ENCODE data around the gene TSPO2.

The TSPO2 gene

DNA sequence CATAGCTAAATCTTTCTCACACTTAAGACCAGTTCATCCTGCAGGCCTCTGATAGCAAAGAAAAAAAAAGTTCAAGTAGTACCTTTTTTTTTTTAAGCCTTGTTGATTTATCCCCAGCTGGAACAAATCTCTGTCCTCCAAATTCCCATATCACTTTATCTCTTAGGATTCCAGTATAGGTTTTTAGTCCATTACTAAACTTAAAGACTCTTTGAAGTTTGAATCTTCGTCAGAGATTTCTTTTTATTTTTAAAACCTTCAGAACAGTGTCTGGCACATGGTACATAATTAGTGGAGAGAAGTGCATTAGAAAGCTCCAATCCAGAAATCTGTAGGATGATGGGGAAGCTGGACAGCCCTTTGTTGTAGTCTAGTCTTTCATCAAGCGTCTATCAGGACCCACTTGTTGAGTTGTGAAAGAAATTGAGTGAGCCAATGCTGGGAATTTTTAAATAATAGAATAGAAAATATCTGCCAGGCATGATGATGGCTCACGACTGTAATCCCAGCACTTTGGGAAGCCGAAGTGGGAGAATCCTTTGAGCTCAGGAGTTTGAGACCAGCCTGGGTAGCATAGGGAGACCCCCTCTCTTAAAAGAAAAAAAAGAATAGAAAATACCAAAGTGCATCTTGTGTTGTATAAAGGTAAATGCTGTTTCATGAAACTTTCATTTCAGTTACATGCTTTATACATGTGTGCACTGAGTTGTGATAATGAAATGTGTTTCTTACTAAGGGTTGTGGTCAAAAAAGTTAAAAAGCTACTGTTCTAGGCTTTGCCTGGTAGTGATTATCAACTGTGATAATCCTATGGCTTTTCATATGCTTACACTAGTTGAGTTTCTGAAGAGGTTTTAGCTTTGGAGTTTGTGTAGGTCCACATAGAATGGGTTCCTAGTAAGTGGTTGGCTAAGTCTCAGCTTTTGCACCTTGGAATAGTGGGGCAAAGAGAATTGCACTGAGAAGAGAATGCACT is 33.7 kb downstream of the TSPO2 start:
- DNase-seq (ENCODE audit: low spot score): no peak

DNA sequence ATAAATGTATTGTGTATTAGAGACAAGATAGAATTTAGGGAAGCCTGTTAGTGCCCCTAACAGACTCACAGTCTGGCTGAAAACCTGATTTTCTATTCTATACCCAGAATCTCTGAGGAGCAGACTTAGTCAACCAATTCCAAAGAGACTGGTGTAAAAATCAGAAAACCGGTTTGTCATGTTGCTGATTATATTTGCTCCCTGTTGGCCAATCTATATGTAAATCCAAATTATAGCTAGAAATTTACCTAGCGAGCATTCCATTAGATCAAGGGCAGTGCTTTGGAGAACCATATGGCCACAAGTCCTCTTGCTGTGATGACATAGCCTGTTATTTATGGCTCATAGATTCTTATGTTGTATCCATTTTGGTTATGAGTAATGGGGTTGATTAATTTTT is 35.3 kb downstream of the TSPO2 start:
- DNase-seq (ENCODE audit: low spot score): no peak

DNA sequence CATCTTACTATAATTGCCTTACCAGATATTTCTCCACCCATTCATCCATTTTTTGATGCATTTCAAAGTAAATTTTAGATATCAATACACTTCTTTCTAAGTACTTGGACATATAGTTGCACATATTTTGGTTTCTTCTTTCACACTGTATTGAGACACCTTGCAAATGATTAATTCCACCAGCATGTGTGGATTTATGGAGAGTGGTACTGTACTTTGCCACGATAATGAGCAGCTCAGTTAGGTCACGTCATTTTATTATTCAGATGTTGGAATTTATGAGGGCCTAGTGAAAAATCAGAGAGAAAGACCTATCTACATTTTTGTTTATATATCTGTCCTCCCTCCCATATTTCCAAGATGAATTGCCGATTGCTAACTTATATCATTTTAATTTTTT is 35.8 kb downstream of the TSPO2 start:
- no peak for DNase-seq (ENCODE audit: low spot score)

DNA sequence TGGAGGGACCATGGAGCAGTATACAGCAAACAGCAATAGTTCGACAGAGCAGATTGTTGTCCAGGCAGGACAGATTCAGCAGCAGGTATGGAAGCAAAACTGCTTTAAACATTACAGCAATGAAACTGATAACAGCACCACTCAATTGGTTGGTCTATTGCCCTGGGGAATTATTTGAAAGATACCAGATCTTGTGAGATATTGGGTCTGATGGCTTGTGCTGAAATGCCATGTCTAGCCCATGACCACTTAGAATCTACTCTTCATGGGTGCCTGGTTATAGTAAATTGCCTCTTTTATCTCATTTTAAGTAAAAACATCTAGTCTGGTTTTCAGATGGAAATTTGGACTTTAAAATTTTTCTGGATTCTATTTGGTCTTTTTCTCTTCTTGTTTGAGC is 36.8 kb downstream of the TSPO2 start:
- no peak for DNase-seq (ENCODE audit: low spot score)

DNA sequence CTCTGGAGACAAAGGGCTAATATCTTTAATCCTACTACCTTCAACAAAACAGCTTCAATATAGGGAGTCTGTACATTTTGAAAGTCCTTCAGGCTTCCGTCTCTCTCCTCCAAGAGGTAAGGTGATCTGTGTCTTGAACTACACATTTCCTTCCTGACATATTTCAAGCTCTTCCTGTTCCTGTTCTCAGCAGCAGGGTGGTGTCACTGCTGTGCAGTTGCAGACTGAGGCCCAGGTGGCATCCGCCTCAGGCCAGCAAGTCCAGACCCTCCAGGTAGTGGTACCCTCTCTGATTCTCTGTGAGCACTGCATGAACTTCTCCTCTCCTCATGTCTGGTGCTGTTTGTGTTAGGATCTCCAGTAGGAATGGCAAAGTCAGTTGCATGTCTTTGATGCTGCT is 38.4 kb downstream of the TSPO2 start:
- DNase-seq (ENCODE audit: low spot score): no peak

DNA sequence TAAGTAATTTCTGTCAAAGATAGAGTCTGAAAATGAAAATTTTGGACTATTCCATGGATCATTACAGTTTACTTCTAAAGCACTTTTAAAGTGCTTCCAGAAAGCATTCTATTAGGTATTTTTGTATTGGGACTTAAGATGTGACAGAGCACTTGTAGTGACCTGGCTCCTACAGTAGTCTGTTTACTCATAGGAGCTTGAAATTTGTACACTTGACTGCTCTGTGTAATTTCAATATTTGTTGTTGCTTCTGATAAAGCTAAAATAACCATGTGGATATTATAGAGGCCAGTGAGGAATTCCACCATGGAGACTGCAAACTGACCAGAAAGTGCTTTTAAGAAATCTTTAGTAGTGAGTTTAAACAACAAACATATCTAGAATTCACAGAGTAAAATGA is 40.8 kb downstream of the TSPO2 start:
- no peak for DNase-seq (ENCODE audit: low spot score)

DNA sequence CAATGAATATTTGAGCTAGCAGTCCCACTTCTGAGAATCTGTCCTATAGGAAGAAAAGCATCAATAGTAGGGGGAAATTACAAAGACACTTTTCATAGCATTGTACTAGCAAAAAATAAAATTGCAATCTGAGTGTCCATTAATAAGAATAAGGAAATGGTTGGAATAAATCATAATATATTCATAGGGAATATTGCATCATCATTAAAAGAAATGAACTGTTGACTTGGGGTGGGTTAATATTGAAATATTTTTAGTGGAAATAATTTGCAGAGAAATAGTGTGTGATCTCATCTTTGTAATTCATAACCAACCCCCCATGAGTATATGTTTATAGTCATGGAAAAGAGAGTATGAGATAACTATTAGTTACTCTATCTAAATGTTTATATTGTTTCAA is 42.9 kb downstream of the TSPO2 start:
- DNase-seq (ENCODE audit: low spot score): no peak

DNA sequence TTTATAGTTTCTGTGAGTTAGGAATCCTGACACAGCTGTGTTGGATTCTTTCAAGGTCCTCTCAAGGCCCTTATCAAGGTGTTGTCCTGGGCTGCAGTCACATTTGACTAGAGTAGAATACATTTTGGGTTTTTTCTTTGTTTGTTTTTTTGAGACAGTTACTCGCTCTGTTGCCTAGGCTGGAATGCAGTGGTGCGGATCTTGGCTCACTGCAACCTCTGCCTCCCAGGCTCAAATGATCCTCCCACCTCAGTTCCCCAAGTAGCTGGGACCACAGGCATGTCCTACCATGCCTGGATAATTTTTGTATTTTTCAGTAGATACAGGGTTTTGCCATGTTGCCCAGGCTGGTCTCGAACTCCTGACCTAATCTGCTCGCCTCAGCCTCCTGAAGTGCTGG is 46.2 kb downstream of the TSPO2 start:
- DNase-seq (ENCODE audit: low spot score): no peak

DNA sequence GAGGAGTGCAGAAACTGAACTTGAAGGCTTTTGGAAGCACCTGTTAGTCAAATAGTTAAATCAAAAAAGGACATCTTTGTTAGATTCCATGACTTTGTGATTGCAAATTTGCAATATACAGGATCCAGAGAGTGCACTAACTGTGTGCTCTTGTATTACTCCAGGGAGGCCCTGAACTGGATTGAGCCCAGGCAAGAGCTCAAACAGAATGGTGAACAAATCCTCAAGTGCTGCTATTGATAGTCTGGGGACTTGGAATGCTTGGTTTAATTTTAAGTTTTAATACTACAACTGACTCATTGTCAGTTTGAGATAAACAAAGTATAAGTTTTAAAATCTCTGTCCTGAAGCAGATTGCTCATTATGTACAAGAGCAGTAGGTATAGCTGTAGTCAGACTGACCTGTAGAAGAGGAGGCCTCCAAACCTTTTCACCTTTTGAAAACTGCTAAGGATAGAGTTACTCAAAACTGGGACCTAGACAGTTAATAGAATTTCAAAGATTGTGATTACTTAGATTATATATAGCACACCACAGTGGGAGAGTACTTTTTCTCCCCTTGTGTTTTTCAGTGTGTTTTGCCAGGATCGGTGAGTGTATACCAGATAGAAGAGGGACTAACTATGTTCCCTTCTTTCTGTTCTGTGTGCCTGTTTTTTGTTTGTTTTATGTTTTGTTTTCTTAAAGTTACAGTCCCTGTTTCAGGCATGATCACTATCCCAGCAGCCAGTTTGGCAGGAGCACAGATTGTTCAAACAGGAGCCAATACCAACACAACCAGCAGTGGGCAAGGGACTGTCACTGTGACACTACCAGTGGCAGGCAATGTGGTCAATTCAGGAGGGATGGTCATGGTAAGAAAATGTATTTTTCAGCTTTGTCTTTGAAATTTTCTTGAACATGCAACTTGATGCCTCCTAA is 48.8 kb downstream of the TSPO2 start:
- no peak for DNase-seq (ENCODE audit: low spot score)

DNA sequence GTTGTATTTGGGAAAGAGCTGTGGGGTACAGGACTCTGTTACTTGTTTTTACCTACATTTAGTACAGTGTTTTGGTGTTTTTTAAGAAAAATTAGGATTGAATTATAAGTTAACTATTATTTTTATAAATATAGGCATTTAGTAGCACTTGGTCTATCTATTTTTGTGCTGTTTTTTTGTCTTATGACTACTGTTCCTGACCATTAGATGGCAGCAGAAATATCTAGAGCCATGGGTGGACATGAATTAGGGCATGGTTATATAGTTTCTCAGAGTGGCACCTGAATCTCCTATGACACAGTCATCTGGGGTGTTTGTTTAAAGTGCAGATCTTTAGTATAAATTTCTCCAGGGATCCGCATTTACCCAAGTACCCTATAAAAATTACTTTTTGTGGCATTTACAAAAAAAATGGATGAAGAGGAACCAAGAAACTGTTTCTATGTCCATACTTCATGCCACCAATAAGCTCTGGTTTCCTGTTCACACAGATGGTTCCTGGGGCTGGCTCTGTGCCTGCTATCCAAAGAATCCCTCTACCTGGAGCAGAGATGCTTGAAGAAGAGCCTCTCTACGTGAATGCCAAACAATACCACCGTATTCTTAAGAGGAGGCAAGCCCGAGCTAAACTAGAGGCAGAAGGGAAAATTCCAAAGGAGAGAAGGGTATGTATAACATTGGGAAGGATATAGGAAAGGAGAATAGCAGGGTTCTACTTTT is 50.3 kb downstream of the TSPO2 start:
- DNase-seq (ENCODE audit: low spot score): no peak

DNA sequence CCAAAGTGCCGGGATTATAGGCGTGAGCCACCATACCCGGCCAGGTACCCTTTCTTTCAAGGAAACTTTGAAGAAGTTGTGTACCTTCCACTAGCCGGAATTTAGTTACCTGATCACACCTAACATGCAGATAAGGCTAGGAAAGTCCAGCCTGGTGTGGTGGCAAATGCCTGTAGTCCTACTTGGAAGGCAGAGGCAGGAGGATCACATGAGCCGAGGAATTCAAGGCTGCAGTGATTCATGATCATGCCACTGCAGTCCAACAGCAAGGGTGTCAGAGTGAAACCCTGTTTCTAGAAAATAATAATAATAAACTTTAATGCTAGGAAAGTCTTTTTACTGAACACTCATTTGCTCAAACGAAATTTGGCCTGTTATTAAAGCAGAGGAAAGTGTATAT is 51.5 kb downstream of the TSPO2 start:
- no peak for DNase-seq (ENCODE audit: low spot score)

Measured in COLO829 (cell line).